IPS DF 6.9 (cell line): Measurements from ENCODE around the gene TSKS.

Experiments used
- DNase-seq: peaks from one replicate; pipeline ENCODE4 v3.0.0-alpha.2; 2013; ENCODE audit warnings: low read depth, low spot score
- H3K27ac ChIP-seq: one replicate; pipeline ENCODE4 v1.5.1; 2013; ENCODE audit warnings: low read length, control low read depth
- H3K27me3 ChIP-seq: 2 replicates; pipeline ENCODE4 v1.6.1; 2013; ENCODE audit warnings: mild to moderate bottlenecking, low read length; ENCODE audit not compliant: control insufficient read depth, insufficient read depth
- H3K36me3 ChIP-seq: 2 replicates; pipeline ENCODE4 v1.6.1; 2013; ENCODE audit warnings: low read length; ENCODE audit not compliant: control insufficient read depth, insufficient read depth
- H3K4me1 ChIP-seq: 2 replicates; pipeline ENCODE4 v1.6.1; 2013; ENCODE audit warnings: low read length; ENCODE audit not compliant: control insufficient read depth, insufficient read depth
- H3K4me3 ChIP-seq: 2 replicates; pipeline ENCODE4 v1.5.1; 2013; ENCODE audit warnings: mild to moderate bottlenecking, low read length
- H3K9me3 ChIP-seq: 2 replicates; pipeline ENCODE4 v1.6.1; 2013; ENCODE audit warnings: low read length, inconsistent platforms; ENCODE audit not compliant: control insufficient read depth, insufficient read depth
- WGBS: extraction: QIAGEN DNeasy Blood & Tissue Kit; methylation state at CpG from one replicate; pipeline ENCODE4 v1.1.7; 2013; ENCODE audit warnings: mixed read lengths, missing lambda C conversion rate; ENCODE audit not compliant: insufficient read length, insufficient coverage; 5-methylcytosine and 5-hydroxymethylcytosine counted together

The TSKS gene

DNA sequence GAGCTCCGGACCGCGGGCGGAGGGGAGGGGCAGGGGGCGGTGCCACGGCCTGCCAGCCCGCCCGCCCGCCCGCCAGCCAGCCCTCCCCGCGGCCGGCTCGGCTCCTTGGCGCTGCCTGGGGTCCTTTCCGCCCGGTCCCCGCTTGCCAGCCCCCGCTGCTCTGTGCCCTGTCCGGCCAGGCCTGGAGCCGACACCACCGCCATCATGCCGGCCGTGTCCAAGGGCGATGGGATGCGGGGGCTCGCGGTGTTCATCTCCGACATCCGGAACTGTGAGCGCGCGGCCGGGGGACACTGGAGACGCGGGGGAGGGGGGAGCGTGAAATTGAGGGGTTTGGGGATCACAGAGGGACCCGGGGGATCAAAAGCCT, 3.8 kb upstream of the TSKS start, which contains the start of gene AP2A1:
TSS of gene AP2A1 (plus strand) at position 72 of the 370 bp plus-strand sequence. CDS start at position 205, 133 bp downstream.
- no peak for DNase-seq
- H3K4me3 ChIP-seq: peak within 1 kb of the TSS; percentile 100
- no peaks in the 10 kb centered on the region for H3K36me3 ChIP-seq
- peak within 1 kb of the TSS; percentile 9 for H3K27ac ChIP-seq
- H3K4me1 ChIP-seq: no peaks in the 10 kb centered on the region
- H3K27me3 ChIP-seq: no peaks in the 10 kb centered on the region
- H3K9me3 ChIP-seq: no peaks in the 10 kb centered on the region
- WGBS: no CpG with 5 or more reads among the region's 38 CpGs

DNA sequence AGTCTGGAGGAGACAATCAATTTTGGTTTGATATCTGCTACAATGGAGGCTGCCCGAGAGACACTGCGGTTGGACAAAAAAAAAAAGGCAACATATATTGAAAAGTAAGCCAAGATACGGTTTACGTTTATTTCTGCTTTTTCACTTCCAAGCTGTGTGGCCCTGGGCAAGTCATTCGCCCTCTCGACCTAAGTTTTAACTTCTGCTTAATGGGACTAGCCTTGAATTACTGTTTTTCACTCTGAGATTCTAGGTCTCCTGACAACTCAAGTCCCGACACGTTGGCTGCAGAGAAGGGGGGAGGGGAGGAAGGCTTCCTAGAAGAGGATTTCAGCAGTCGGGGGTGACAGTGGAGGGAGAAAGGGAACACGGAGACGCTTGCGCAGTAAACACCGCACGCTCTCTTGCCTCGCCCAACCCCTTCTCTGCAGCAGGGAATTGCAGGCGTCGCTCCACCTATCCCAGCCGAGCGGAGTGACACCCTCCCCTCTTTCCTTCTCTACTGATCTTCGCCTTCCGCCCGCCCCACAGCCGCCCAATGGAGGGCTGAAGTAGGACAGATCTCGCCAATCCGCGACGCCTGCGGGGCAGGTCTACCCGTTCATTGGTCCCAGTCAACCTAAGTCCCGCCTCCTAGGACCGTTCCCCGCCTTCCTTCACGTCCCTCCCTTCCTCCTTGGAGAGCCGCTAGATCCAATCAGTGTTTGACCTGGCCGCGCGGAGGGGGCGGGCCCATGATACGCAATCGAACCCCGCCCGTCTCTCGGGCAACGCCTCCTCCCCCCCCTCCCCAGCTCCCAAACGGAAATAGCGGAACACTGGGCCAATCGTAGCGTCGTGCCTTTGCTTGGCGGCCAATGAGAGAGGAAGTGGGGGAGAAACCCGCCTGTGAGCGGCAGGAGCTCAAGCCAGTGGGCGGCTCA, 3.2 kb upstream of the TSKS start:
- peak; percentile 100 for DNase-seq
- H3K4me3 ChIP-seq: peak overlapping the region; percentile 1; the same call in 1 of the 2 replicates
- H3K9me3 ChIP-seq: no peaks in the 10 kb centered on the region
- H3K27me3 ChIP-seq: no peaks in the 10 kb centered on the region
- no peaks in the 10 kb centered on the region for H3K36me3 ChIP-seq
- WGBS: no CpG with 5 or more reads among the region's 53 CpGs
- H3K4me1 ChIP-seq: no peaks in the 10 kb centered on the region
- H3K27ac ChIP-seq: peak overlapping the region; percentile 9

DNA sequence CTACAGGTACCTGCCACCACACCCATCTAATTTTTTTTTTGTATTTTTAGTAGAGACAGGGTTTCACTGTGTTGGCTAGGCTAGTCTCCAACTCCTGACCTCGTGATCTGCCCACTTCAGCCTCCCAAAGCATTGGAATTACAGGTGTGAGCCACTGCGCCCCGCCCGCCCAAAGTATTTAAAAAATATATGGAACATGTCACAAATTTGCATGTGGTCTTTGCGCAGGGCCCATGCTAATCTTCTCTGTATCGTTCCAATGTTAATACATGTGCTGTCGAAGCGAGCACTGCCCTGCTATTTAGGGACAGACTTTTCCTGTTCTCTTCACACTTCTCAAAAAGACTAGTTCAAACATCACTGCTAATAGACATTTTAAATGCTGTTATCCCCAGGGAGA, 1.2 kb upstream of the TSKS start:
- Histone ChIP-seq H3K36me3 (no peaks in the 10 kb centered on the region), H3K4me1 (no peaks in the 10 kb centered on the region), H3K27me3 (no peaks in the 10 kb centered on the region), H3K4me3 (no peak overlapping the region), H3K9me3 (no peaks in the 10 kb centered on the region), H3K27ac (no peak overlapping the region)
- no peak for DNase-seq
- WGBS: no CpG with 5 or more reads among the region's 8 CpGs

DNA sequence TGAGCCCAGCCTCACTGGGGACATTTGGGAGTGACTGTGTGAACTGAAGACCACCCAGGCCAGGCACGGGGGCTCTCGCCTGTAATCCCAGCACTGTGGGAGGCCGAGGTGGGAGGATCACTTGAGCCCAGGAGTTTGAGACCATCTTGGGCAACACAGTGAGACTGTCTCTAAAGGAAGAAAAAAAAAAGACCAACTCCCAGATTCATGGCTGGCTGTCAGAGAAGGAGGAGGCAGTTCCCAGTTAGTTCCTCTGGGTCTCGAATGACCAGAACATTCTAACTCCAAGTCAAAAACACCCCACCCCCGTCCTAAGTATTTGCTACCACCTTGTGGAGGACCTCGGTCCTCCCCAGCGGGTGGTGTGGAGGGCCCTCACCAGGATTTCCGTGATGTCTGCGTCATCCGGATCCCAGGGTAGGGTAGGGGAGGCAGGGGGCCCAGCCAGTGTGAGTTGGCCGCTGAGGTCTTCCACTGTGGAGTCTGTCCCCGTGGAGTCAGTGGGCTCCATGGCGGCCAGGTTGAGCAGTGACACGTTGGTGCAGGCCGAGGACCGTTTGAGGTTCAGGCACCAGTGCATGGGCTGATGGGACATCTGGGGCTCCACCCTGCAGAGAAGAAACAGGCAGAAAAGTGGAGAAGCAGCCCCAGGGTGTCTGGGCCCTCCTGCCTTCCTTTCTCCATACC, 1.3 kb downstream of the TSKS start:
- no peaks in the 10 kb centered on the region for H3K4me1 ChIP-seq
- no peaks in the 10 kb centered on the region for H3K9me3 ChIP-seq
- no peaks in the 10 kb centered on the region for H3K36me3 ChIP-seq
- H3K27ac ChIP-seq: no peak overlapping the region
- H3K27me3 ChIP-seq: no peaks in the 10 kb centered on the region
- no peak overlapping the region for H3K4me3 ChIP-seq
- WGBS: no CpG with 5 or more reads among the region's 16 CpGs
- no peak for DNase-seq

DNA sequence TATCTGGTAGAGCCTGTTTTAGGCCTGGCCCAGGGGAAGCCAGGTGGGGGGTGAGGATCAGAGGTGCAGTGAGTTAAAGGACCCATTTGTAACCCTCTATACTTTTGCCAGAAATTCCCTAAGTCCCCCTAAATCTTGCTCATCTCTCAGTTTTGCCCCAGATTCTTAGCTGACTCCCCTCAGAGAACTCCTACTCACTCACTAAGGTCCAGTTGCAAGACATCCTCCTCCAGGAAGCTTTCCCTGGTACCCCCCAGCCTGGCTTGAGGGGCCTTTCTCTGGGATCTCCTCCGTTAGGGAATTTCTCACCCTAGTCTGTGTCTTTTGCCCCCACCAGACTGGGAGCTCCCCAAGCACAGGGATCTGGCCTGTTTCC, 1.9 kb downstream of the TSKS start:
- H3K27me3 ChIP-seq: no peaks in the 10 kb centered on the region

DNA sequence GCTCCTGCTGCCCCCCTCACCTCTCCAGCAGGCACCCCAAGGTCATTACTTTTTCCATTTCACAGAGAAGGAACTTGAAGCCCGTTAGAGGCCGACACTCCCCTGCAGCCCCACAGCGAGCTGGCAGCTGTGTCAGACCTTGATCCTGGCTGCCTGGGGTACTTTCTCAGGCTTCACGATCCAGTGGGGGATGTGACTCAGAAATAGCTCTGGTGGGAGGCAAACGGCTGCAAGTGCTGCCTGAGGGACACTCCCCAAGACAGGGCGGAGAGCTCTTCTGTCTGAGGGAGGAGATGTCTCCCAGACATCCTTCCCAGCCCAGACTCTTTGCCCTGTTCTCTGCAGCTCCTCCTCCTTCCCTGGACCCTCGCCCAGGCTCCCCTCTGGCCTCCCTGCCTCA, 4.8 kb downstream of the TSKS start:
- Histone ChIP-seq H3K9me3 (no peaks in the 10 kb centered on the region; the same call in 1 of the 2 replicates), H3K27me3 (no peaks in the 10 kb centered on the region), H3K36me3 (no peaks in the 10 kb centered on the region), H3K4me1 (no peaks in the 10 kb centered on the region), H3K27ac (no peak overlapping the region), H3K4me3 (no peak overlapping the region)
- DNase-seq: no peak
- WGBS: no CpG with 5 or more reads among the region's 7 CpGs

More for the DNA sequence above, 1.9 kb downstream of the TSKS start:
- no CpG with 5 or more reads among the region's 1 CpG for WGBS
- no peaks in the 10 kb centered on the region for H3K36me3 ChIP-seq
- H3K9me3 ChIP-seq: no peaks in the 10 kb centered on the region; the same call in 1 of the 2 replicates
- no peaks in the 10 kb centered on the region for H3K4me1 ChIP-seq
- H3K4me3 ChIP-seq: no peak overlapping the region
- H3K27ac ChIP-seq: no peak overlapping the region
- no peak for DNase-seq

DNA sequence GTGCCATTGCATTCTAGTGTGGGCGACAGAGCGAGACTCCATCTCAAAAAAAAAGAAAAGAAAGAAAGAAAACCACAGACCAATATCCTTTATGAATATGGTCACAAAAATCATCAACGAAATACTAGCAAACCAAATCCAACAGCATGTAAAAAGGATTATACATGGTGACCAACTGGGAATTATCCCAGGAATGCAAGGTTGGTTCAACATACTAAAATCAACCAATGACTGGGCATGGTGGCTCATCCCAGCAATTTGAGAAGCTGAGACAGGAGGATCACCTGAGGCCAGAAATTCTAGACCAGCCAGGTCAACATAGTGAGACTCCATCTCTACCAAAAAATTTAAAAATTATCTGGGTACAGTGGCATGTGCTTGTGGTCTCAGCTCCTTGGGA, 7.2 kb downstream of the TSKS start:
- Histone ChIP-seq H3K27ac (no peak overlapping the region), H3K27me3 (no peaks in the 10 kb centered on the region)
- no CpG with 5 or more reads among the region's 3 CpGs for WGBS

DNA sequence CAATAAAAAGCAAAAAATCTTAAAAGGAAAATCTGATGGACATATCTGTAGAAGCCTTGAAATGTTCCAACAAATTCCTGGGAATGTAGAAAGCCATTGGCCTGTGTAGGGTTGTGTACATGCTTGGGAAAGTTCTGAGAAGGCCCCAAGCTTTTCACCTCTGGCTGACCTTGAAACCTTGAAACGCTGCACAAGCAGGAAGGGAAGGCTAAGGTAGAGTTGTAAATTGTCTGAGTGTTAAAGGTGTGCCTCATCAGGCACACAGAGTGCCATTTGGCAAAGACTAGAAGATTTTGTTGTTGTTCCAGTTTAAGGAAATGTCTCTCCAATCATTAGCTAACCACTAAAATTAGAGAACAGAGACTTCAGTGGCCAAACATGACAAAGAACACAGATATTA, 10.4 kb downstream of the TSKS start:
- Histone ChIP-seq H3K4me1 (no peaks in the 10 kb centered on the region), H3K36me3 (no peaks in the 10 kb centered on the region), H3K27me3 (no peaks in the 10 kb centered on the region), H3K9me3 (no peaks in the 10 kb centered on the region; the same call in 1 of the 2 replicates), H3K27ac (no peak overlapping the region), H3K4me3 (no peak overlapping the region)
- no CpG with 5 or more reads among the region's 1 CpG for WGBS
- no peak for DNase-seq

More for the DNA sequence above, 7.2 kb downstream of the TSKS start:
- Histone ChIP-seq H3K36me3 (no peaks in the 10 kb centered on the region), H3K4me1 (no peaks in the 10 kb centered on the region), H3K4me3 (no peak overlapping the region), H3K9me3 (no peaks in the 10 kb centered on the region; the same call in 1 of the 2 replicates)
- DNase-seq: no peak

DNA sequence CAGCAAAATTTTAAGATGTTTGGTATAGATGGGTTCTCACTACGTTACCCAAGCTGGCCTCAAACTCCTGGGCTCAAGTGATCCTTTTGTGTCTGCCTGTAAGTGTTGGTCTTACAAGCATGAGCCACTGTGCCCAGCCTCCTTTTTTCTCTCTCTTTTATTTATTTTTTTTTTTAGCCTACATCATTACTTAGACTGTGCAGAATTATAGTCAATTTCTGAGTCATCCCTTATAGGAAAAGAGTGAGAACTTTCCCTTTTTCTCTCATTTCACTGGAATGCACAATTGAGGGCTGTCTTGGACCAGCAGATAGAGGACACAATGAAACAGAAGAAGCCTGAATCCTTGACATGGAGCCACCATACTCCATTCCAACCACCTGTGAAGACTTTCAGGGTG, 13.3 kb downstream of the TSKS start:
- Histone ChIP-seq H3K4me1 (0 out of 2 replicates have a peak, but pooled peaks cover 3% of the 10 kb centered on the region), H3K27ac (no peak overlapping the region), H3K27me3 (no peaks in the 10 kb centered on the region), H3K9me3 (no peaks in the 10 kb centered on the region), H3K36me3 (no peaks in the 10 kb centered on the region), H3K4me3 (no peak overlapping the region)
- no peak for DNase-seq
- WGBS: no CpG with 5 or more reads among the region's 1 CpG

DNA sequence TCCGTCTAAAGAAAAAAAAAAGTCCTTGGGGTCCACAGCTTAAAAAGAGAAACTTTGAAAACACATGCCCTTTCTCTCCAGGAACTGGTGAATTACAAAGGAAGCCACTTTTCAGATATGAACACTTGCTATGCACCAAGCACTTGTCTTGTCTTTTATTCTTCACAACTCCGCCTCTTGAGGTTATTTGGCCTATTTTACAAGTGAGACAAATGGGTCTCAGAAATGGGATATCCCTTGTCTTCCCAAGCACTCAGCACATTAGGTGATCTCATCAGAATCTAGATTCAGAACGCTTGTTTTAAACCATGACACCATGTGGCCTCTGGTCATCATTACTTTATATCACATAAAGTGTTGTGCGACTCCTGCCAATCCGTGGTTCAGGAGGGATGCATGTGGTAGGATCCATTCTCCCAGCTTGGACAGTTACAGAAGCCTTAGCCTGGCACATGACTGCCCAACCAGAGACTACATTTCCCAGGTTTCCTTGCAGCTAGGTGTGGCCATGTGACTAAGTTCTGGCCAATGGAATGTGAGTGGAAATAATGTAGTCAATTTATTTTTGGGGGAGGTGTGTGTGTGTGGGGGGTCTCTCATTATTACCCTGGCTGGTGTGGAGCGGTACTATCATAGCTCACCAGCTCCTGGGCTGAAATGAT, 13.9 kb downstream of the TSKS start:
- WGBS: no CpG with 5 or more reads among the region's 6 CpGs
- Histone ChIP-seq H3K36me3 (no peaks in the 10 kb centered on the region), H3K4me3 (no peak overlapping the region), H3K4me1 (0 out of 2 replicates have a peak, but pooled peaks cover 3% of the 10 kb centered on the region), H3K9me3 (no peaks in the 10 kb centered on the region), H3K27me3 (no peaks in the 10 kb centered on the region), H3K27ac (no peak overlapping the region)
- no peak for DNase-seq
